Measurements from ENCODE around the gene CLDN6.

DNA sequence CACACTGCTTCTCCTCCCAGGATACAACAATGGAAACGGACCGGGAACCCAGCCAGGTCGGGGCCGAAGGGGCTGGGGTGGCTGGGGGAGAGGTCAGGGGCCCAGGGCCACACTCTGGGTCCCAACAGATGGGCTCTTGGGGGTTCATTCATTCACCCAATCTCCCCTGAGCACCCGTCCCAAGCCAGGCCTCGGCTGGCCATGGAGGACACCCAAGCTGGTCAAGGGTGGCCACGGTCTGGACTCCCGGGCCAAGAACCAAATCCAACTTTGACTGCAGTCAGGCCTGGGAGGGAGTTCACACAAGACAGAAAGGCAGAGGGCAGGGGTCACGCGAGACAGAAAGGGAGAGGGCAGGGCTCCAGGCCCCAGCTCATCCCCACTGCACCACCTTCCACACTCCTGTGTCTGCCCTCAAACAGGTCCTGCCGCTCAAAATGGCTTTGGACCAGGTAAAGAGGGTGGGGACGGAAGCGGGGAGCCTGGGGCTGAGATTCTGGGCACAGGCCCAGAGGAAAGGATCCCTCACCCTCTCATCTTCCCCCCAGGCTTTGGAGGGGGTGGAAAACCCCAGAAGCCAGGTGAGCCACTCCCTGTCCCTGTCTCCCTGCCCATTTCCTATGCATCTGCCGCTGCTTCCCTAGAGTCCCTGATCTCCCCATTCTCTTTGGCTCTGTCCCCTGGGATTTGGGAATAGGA lies 25.5 kb downstream of the CLDN6 start:
- TF ChIP-seq, protein P1, sequence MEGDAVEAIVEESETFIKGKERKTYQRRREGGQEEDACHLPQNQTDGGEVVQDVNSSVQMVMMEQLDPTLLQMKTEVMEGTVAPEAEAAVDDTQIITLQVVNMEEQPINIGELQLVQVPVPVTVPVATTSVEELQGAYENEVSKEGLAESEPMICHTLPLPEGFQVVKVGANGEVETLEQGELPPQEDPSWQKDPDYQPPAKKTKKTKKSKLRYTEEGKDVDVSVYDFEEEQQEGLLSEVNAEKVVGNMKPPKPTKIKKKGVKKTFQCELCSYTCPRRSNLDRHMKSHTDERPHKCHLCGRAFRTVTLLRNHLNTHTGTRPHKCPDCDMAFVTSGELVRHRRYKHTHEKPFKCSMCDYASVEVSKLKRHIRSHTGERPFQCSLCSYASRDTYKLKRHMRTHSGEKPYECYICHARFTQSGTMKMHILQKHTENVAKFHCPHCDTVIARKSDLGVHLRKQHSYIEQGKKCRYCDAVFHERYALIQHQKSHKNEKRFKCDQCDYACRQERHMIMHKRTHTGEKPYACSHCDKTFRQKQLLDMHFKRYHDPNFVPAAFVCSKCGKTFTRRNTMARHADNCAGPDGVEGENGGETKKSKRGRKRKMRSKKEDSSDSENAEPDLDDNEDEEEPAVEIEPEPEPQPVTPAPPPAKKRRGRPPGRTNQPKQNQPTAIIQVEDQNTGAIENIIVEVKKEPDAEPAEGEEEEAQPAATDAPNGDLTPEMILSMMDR (IDR thresholded peaks at IDR 0.05; ENCODE audit: low read depth, low read length, poor library complexity, severe bottlenecking): no peak
- TF ChIP-seq EZH2phosphoT487 (IDR thresholded peaks at IDR 0.05; ENCODE audit: borderline replicate concordance, low read length): no peak
